ENCODE measurements around the gene NFKBIE. TPM values are rescaled to one million over a fixed set of nuclear protein-coding genes. Genes with fewer than 3 reads are reported as not detected.

Gene NFKBIE
- total and polyA plus RNA-seq, 9 of the 15 experiments (the other 6 are each of a cell fraction or from before 2014, with no cell fraction given) = 2.1 to 16.4 (median 11.7) TPM

DNA sequence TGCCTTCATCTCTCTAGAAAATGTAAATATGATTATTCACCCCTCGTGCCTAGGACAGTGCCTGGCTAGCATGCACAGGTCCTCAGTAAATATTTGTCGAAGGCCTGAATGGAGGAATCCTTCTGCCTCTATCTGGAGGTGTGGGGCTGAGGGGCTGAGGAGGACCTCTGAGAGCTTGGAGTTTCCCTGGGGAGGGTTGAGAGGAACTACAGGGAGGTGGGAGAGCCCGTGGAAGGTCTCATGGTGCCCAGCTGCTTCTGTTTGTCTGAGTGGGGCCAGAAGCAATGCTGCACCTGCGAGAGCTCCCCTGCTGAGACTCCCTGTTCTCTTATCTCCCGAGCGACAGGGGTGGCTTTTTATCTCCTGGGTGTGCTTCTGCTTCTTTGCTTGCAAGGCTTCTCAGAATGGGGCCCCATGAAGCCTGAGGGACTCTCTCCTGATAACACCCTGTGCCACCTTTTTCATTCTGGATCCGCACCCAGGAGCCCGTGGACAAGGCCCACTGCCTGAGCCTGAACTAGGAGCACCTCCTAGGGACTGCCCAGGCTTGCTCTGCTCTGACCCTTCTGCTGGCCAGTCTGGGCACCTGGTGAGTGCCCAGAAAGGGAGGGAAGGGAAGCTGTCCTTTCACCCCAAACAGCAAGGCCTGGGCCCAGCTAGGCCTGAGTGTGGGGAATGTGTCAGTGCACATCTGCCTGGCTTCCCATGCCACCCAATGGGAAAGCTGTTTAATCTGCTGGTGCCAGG lies 39.6 kb downstream of the NFKBIE start (continued):
- TF ChIP-seq KLF16 (IDR thresholded peaks at IDR 0.05) (peak; percentile 99), KLF1 (tag; IDR thresholded peaks at IDR 0.05) (0 out of 2 replicates have a peak, but pooled peaks have one; percentile 8), JUNB (CRISPR knock-in tag; conservative IDR thresholded peaks at IDR 0.05) (0 out of 2 replicates have a peak, but pooled peaks have one; percentile 27), HMGN3 (IDR thresholded peaks at IDR 0.05; ENCODE audit: borderline replicate concordance, extremely low read depth, insufficient read length, low read depth, low read length) (peak; percentile 85), ETV1 (tag; conservative IDR thresholded peaks at IDR 0.05; ENCODE audit: low read depth) (peak; percentile 24; the same call in 1 of the 2 replicates), TCF7 (IDR thresholded peaks at IDR 0.05; ENCODE audit: borderline replicate concordance) (peak; percentile 70; the same call in 1 of the 2 replicates), ZNF766 (CRISPR knock-in tag; conservative IDR thresholded peaks at IDR 0.05) (peak; percentile 89), SMARCA4 (IDR thresholded peaks at IDR 0.05) (peak; percentile 94), SAP30 (IDR thresholded peaks at IDR 0.05; ENCODE audit: borderline replicate concordance, insufficient read depth, low read depth, low read length, poor library complexity, severe bottlenecking) (no peak), ATF1 (CRISPR knock-in tag; IDR thresholded peaks at IDR 0.05) (no peak), ATF1 (tag; IDR thresholded peaks at IDR 0.05) (peak; percentile 47), MYC (IDR thresholded peaks at IDR 0.05; ENCODE audit: low read depth, low read length) (peak; percentile 83), MYC (CRISPR knock-in tag; IDR thresholded peaks at IDR 0.05; ENCODE audit: borderline replicate concordance, low read depth) (no peak), RFX1 (IDR thresholded peaks at IDR 0.05) (no peak), KAT7 (CRISPR knock-in tag; IDR thresholded peaks at IDR 0.05; ENCODE audit: borderline replicate concordance) (peak; percentile 97), ARNT (IDR thresholded peaks at IDR 0.05) (peak; percentile 73 to 81)
- TF ChIP-seq, protein P1, sequence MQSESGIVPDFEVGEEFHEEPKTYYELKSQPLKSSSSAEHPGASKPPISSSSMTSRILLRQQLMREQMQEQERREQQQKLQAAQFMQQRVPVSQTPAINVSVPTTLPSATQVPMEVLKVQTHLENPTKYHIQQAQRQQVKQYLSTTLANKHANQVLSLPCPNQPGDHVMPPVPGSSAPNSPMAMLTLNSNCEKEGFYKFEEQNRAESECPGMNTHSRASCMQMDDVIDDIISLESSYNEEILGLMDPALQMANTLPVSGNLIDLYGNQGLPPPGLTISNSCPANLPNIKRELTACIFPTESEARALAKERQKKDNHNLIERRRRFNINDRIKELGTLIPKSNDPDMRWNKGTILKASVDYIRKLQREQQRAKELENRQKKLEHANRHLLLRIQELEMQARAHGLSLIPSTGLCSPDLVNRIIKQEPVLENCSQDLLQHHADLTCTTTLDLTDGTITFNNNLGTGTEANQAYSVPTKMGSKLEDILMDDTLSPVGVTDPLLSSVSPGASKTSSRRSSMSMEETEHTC (IDR thresholded peaks at IDR 0.05) = peak; percentile 71; the same call in 1 of the 2 replicates
- TF ChIP-seq, protein P2, sequence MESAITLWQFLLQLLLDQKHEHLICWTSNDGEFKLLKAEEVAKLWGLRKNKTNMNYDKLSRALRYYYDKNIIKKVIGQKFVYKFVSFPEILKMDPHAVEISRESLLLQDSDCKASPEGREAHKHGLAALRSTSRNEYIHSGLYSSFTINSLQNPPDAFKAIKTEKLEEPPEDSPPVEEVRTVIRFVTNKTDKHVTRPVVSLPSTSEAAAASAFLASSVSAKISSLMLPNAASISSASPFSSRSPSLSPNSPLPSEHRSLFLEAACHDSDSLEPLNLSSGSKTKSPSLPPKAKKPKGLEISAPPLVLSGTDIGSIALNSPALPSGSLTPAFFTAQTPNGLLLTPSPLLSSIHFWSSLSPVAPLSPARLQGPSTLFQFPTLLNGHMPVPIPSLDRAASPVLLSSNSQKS (CRISPR knock-in tag; IDR thresholded peaks at IDR 0.05) = 0 out of 2 replicates have a peak, but pooled peaks have one; percentile 11
- TF ChIP-seq, protein P3, sequence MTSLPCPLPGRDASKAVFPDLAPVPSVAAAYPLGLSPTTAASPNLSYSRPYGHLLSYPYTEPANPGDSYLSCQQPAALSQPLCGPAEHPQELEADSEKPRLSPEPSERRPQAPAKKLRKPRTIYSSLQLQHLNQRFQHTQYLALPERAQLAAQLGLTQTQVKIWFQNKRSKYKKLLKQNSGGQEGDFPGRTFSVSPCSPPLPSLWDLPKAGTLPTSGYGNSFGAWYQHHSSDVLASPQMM (CRISPR knock-in tag; IDR thresholded peaks at IDR 0.05) = no peak
- TF ChIP-seq, protein P4, sequence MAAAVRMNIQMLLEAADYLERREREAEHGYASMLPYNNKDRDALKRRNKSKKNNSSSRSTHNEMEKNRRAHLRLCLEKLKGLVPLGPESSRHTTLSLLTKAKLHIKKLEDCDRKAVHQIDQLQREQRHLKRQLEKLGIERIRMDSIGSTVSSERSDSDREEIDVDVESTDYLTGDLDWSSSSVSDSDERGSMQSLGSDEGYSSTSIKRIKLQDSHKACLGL (CRISPR knock-in tag; IDR thresholded peaks at IDR 0.05; ENCODE audit: borderline replicate concordance, poor library complexity, severe bottlenecking) = no peak
- TF ChIP-seq, protein P5, sequence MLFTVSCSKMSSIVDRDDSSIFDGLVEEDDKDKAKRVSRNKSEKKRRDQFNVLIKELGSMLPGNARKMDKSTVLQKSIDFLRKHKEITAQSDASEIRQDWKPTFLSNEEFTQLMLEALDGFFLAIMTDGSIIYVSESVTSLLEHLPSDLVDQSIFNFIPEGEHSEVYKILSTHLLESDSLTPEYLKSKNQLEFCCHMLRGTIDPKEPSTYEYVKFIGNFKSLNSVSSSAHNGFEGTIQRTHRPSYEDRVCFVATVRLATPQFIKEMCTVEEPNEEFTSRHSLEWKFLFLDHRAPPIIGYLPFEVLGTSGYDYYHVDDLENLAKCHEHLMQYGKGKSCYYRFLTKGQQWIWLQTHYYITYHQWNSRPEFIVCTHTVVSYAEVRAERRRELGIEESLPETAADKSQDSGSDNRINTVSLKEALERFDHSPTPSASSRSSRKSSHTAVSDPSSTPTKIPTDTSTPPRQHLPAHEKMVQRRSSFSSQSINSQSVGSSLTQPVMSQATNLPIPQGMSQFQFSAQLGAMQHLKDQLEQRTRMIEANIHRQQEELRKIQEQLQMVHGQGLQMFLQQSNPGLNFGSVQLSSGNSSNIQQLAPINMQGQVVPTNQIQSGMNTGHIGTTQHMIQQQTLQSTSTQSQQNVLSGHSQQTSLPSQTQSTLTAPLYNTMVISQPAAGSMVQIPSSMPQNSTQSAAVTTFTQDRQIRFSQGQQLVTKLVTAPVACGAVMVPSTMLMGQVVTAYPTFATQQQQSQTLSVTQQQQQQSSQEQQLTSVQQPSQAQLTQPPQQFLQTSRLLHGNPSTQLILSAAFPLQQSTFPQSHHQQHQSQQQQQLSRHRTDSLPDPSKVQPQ (CRISPR knock-in tag; IDR thresholded peaks at IDR 0.05; ENCODE audit: borderline replicate concordance) = peak; percentile 42; the same call in 1 of the 2 replicates
